GM19395 (cell line): ENCODE measurements around the gene RGS10.

Source experiments
- ATAC-seq: cut with Tn5 transposase; IDR thresholded peaks from one replicate; pipeline ENCODE4 v1.9.1; 2021; ENCODE audit warnings: mild to moderate bottlenecking, moderate library complexity; ENCODE audit not compliant: unreplicated experiment

Gene RGS10

GRCh38 chr10:119498889-119499676 is 43.4 kb downstream of the RGS10 start:
- ATAC-seq, result no peak

GRCh38 chr10:119497243-119497642 is 45.3 kb downstream of the RGS10 start:
- ATAC-seq, result no peak

GRCh38 chr10:119496273-119496672 is 46.2 kb downstream of the RGS10 start:
- peak; percentile 90 for ATAC-seq

GRCh38 chr10:119495545-119495944 is 47.0 kb downstream of the RGS10 start:
- no peak for ATAC-seq

- no peak for ATAC-seq
Observed at GRCh38 chr10:119495021-119495505, 47.5 kb downstream of the RGS10 start.

- ATAC-seq, result no peak
Observed at GRCh38 chr10:119494236-119495020, 48.1 kb downstream of the RGS10 start.

GRCh38 chr10:119493155-119493554 is 49.4 kb downstream of the RGS10 start:
- ATAC-seq, result no peak

- no peak for ATAC-seq
Observed at GRCh38 chr10:119491966-119492757, 50.4 kb downstream of the RGS10 start.

GRCh38 chr10:119489991-119490326 is 52.6 kb downstream of the RGS10 start:
- ATAC-seq, result no peak

GRCh38 chr10:119488675-119489074 is 53.8 kb downstream of the RGS10 start:
- ATAC-seq, result no peak

GRCh38 chr10:119483839-119484238 is 58.7 kb downstream of the RGS10 start:
- no peak for ATAC-seq

- ATAC-seq, result no peak
Observed at GRCh38 chr10:119483001-119483400, 59.5 kb downstream of the RGS10 start.

GRCh38 chr10:119481781-119482426 is 60.6 kb downstream of the RGS10 start:
- no peak for ATAC-seq

GRCh38 chr10:119480667-119481066 is 61.9 kb downstream of the RGS10 start:
- ATAC-seq, result no peak

GRCh38 chr10:119479532-119479931 is 63.0 kb downstream of the RGS10 start:
- no peak for ATAC-seq

- ATAC-seq, result peak; percentile 19
Observed at GRCh38 chr10:119478811-119479341, 63.6 kb downstream of the RGS10 start.

- ATAC-seq, result peak; percentile 95
Observed at GRCh38 chr10:119478111-119478802, 64.3 kb downstream of the RGS10 start.

- ATAC-seq, result peak; percentile 49
Observed at GRCh38 chr10:119477444-119477843, 65.1 kb downstream of the RGS10 start.

- ATAC-seq, result no peak
Observed at GRCh38 chr10:119474606-119475005, 67.9 kb downstream of the RGS10 start.

- ATAC-seq, result no peak
Observed at GRCh38 chr10:119473771-119474170, 68.7 kb downstream of the RGS10 start.
